Stimulated activated CD8-positive, alpha-beta memory T cell treated with anti-CD3 and anti-CD28 coated beads, Interleukin-15, amount 100 ng/mL, for 1 hour (primary cell): ENCODE measurements around the gene VPS13D.

Experiments used
- DNase-seq: peaks from one replicate; pipeline ENCODE4 v3.0.0-alpha.2; 2020; ENCODE audit warnings: low read depth

The VPS13D gene, protein sequence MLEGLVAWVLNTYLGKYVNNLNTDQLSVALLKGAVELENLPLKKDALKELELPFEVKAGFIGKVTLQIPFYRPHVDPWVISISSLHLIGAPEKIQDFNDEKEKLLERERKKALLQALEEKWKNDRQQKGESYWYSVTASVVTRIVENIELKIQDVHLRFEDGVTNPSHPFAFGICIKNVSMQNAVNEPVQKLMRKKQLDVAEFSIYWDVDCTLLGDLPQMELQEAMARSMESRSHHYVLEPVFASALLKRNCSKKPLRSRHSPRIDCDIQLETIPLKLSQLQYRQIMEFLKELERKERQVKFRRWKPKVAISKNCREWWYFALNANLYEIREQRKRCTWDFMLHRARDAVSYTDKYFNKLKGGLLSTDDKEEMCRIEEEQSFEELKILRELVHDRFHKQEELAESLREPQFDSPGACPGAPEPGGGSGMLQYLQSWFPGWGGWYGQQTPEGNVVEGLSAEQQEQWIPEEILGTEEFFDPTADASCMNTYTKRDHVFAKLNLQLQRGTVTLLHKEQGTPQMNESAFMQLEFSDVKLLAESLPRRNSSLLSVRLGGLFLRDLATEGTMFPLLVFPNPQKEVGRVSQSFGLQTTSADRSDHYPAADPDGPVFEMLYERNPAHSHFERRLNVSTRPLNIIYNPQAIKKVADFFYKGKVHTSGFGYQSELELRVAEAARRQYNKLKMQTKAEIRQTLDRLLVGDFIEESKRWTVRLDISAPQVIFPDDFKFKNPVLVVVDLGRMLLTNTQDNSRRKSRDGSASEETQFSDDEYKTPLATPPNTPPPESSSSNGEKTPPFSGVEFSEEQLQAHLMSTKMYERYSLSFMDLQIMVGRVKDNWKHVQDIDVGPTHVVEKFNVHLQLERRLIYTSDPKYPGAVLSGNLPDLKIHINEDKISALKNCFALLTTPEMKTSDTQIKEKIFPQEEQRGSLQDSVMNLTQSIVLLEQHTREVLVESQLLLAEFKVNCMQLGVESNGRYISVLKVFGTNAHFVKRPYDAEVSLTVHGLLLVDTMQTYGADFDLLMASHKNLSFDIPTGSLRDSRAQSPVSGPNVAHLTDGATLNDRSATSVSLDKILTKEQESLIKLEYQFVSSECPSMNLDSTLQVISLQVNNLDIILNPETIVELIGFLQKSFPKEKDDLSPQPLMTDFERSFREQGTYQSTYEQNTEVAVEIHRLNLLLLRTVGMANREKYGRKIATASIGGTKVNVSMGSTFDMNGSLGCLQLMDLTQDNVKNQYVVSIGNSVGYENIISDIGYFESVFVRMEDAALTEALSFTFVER (N-terminal part only)

DNA sequence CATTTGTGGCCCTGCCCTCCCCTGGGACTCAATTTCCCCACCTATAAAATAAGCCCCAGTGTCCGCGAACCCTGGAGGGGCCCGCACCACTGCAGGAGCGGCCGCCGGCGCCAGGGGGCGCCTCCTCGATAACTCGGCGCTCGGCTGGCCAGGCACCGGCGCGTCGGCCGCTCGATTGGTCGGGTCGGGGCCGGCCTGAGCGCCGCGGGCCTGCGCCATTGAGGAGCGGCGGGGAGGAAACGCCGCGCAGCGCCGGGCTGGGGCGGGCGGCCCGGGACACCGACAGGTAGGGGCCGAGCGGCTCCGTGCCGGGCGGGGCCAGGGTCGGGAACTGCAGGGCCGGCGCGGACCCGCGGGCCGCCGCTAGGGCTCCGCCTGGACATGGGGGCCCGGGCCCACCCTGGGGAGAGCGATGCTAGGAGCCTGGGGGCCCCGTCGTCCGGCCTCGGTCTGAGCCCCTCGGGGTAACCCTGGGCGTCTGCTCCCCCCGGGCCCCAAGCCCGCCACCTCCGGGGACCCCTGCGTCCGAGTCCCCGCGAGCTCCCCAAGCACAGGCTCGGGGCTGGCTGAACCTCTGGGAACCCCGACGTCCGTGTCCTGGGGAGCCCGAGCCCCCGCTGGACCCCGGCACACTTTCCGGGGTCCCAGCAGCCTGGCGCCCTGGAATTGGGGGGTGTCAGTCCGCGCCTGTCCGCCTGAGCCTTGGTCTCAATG, at the start of gene VPS13D:
Gene VPS13D (plus strand): TSS at position 196 of the 714 bp plus-strand sequence. CDS start 4,237 bp downstream, outside the sequence.
- peak; percentile 69 for DNase-seq

DNA sequence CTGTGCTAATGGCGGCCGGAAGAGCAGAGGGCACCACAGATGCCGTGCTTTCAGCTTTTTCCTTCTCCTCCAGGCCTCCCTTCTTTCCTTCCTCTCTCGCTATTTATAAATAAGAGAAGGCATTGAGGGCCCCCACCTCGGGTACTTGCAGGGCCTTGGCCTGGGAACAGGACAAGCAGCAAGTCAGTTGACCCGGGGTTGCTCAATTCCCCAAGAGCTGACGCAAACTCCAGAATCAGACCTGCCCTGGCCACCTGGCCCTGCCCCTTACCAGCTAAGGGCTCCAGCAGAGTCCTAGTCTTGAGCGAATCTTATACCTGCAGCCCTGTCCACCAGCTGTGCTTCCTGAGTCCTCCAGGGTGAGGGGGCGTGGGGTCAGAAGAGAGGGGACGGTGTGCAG, 49.5 kb upstream of the VPS13D start:
- no peak for DNase-seq

DNA sequence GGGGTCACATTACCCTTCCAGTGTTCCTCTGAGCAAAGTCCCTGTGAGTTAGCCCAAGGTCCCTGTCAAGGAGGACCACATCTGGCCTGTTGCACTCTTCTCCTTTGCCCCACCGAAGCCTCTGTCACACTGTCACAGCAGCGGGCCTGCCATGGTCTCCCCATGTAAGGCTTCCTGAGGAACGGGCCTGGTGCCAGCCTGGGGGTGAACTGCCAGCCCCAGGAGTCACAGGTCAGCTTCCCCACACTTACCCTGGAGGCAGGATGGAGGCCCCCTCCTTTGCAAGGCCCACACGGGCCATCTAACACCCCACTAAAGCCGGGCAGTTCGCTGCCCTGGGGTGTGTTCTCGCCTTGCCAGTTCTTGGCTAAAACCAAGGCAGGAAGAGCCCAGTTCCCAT, 48.9 kb upstream of the VPS13D start:
- DNase-seq, result no peak

DNA sequence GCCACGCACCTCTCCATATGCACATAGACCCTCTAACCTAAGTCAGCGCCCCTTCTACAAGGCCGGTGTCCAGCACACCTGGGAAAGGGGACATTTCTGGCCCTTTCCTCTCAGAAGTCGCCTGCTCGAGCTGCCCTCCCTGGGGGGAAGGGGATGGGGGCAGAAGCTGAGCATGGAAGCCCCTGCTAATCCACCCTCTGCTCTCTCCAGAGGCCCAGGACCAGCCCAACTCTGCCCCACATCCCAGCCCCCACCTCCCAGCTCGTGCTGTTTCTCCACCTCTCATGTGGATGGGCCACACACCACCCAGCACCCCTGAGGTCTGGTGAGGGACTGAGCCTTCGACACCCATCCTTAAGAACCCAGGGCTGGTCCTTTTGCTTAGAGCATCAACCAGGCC, 48.3 kb upstream of the VPS13D start:
- no peak for DNase-seq

DNA sequence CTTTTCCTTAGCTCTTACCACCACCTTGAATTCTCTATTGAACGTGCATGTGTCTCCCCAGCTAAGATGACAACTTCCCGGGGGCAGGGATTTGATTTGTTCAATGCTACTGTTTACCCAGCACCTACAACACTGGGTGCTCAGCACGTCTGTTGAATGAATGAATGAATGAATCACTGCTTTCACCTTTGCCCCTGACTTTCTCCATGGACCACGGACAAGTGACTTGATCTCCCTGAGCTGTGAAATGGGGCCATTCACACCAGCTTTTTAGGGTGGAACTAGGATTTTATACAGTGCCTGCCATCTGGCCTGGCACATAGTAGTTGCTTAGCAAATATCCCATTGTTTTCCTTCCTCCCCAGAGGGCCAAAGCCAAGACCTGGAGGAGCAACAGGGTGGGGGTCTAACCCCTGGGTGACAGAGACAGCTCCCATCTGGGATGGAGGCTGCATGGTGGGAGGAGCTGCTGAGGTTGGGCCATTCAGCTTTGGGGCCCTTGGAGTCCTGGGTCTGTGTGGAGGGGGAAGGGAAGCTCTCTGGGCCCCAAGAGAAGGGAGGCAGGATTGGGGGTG, 47.3 kb upstream of the VPS13D start:
- DNase-seq, result no peak

DNA sequence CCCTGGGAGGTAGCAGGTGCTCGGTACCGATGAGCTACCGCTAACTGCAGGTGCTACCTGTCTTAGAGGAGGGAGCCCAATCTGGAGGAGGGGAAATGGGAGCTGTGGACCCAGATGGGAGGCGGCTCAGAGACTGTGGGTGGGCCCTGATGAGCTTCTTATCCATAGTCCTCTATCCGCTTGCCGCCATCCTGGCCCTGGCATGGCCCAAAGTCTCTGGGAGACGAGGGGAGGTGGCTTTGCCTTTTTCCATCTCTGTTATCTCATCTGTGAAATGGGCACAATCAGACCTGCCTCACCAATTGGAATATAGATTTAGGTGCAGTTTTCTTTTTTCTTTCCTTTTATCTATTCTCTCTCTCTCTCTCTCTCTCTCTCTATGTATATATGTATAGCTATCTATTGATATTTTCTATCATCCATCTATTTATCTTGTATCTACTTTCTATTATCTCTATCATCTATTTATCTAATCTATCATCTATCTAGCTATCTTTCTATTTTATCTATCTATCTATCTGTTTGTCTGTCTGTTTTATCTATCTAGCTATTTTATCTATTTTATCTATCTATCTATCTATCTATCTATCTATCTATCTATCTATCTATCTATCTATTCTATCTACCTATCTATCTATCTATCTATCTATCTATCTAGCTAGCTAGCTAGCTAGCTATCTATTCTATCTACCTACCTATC, 46.6 kb upstream of the VPS13D start:
- DNase-seq, result no peak

DNA sequence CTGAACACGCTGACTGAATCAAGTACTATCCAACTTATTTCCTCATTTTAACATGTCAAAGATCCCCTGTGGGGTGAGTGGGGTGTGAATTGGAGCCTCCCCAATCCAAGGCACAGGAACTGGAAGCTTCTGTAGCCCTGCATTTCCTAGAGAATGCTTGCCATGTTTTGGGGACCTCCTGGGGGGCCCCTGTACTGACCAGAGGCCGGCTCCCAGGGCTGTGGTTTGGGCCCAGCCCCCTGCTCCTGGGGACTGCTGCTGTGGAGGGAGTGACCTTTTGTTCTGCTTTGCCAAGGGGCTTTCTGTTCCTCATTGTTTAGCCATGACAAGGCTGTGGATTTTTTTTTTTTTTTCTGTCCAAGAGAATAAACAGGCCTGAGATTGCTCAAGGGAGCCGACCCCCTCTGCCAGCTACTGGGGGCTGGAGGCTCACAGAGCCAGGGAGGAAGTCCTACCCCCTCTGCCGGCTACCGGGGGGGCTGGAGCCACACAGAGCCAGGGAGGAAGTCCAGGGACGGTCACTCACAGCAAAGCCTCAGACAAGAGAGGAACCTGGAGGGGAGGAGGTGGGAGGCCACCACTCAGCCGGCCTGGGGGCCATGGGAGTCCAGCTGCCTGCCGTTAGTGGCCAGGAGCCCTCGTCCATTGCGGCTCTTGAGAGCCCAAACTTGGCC, 45.7 kb upstream of the VPS13D start:
- no peak for DNase-seq

DNA sequence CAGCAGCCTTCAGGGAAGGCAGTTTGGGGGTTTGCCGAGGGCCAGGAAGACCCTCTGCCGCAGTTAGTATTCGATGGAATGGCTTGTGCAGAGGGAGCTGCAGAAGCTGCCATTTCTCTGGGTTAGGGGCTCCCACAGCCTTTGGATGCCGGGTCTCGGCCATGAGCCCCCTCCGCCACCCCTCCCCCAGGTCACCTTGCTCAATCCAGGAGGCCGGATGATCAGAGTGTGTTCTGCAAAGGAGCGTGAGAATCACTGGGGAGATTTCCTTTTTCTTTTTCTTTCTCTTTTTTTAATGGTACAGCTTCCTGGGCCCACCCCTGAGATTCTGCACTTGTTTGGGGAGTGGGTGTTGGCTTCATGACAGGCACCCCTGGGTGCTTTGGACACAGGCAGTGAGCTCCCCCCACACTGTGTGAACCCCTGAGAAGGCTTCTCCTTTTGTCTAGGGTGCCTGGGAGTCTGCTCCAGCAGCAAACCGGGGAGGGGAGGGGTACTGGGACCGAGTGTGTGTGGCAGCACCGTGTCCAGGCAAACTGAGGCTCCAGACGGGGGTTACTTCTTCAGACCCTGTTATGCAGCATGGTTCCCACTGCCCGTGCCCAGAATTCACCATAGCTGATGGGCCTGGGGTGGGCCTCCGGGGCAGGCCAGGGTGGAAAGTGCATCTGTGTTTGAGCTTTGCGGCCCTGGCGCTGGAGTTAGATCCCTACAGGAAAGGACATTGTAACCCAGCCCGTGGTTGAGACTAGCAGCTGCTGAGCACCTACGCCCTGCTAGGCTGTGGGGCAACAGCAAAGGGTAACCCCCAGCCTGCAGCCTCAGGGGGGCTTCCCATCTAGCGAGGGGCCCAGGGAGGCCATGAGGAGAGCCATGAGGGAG, 44.6 kb upstream of the VPS13D start:
- DNase-seq, result no peak

DNA sequence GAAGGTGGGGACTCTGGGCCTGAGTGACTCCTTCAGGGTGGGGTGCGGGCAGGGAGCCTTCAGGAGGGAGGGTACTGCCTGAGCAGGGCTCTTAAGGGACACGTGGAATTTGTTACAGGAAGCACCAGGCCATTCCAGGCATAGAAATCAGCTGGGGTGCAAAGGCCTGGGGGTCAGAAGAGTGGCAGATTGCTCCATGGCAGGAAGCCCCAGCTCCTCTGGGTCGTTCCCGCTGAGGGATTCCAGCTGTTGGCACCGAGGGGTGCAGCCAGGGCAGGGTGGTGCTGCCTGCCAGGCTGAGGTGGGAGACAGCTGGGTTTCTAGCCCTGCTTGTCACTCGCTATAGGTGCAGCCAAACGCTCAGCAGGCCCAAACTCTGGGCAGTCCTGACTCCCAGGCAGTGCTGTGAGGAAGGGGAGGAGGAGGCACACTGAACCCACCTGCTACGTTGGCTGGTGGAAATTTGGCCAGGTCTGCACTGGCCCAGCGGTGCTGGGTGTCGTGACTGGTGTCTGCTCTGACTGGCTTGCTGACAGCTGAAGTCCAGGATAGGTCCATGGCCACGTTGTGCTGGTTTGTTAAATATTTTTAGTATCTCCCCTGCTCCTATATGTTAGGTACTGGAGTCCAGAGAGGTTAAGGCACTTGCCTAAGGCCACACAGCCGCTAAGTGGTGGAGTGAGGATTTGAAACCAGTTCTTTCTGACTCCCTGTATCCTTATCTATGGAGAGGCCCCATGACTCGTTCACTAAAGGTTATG, 43.7 kb upstream of the VPS13D start:
- DNase-seq, result no peak

DNA sequence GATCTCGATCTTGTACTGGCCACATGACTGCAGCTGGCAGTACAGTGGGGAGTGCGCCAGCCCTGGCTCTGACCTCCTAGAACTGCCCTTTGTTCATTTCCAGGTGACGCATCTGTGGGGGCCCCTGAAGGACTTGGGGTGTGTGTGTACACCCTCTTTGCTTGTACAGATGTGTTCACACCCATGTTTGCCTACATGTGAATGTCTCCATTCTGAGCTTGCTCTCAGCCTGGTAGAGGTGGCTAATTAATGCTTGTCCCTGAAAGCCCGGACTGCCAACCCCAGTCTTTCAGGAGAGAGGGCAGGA, 43.2 kb upstream of the VPS13D start:
- no peak for DNase-seq

DNA sequence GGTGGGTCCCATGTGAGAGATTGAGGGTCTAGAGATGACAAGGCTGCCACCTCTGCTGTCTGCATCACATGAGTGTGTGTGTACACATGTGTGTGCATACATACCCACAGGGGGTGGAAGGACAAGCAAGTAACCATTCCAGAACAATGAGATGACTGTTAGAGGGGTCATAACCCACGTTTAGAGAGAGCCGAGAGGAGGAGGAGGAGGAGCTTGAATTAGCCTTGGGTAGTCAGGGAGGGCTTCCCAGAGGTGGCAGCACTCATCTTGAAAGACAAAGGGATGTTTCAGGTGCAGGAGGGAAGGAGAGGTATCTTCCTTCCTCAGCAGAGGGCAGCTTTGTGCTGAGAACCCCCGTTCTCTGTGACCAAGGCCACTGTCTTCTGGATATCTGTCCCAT, 41.7 kb upstream of the VPS13D start:
- DNase-seq, result no peak

DNA sequence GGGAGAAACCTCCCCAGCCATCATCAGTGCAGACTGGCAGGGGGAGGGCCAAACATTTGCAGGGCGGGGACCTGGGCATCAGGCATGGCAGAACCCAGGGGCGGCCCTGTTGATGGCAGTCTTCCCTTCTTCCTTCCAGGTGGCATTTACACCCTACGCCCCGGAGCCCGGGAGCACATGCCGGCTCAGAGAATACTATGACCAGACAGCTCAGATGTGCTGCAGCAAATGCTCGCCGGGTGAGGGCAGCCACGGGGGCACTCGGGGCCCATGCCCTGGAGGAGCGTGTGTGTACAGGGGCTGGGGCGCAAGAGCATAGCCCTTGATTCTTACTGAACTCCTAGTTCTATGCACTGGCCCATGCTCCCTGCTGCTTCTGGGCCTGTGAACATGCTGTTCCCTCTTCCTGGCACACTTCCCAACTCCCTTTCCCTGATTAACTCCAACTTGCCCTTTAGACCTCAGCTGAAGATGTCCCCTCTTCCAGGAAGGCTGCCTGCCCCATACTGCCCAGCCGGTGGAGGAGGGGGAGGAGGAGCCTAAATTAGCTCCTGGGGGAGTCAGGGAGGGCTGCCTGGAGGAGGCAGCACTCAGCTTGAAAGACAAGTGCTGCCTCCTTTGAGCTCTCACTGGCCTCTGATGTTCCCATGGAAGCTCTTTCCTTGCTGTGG, 41.0 kb upstream of the VPS13D start:
- no peak for DNase-seq

DNA sequence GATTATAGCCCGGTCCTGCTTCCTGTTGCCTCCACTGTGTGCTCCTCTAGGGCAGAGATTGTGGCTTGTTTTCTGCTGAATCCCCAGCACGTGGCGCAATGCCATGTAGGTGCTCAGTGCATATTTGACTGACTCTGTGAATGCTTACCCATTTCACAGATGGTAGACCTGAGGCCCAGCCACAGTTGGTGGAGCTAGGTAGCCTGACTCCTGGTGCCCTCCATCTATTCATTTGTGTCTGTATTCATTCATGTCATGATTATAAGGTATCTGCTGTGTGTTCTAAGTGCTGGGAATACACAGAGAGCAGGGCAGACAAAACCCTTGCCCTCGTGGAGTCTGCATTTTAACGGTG, 40.5 kb upstream of the VPS13D start:
- no peak for DNase-seq

DNA sequence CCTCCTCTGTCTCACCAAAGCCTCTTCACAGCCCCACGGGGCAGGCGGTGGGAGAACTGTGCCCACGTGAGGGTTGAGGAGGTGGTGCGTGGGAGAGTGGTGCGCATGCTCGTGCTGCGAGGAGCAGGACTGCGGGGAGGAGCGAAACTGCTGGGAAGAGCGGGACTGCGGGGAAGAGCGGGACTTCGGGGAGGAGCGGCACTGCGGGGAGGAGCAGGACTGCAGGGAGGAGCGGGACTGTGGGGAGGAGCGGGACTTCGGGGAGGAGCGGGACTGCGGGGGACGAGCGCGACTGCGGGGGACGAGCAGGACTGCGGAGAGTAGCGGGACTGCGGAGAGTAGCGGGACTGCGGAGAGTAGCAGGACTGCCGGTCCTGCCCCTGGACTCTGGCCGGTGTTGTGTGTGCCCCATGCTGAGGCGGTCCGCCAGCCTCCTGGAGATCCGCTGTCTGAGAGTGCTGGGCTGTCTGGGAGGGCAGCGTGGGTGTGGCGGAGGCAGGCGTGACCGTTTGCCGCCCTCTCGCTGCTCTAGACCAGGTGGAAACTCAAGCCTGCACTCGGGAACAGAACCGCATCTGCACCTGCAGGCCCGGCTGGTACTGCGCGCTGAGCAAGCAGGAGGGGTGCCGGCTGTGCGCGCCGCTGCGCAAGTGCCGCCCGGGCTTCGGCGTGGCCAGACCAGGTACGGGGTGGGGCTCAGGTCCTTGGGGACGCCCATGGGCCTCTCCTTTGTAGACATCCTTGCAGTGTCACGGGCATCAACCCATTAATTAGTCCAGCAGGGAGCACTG, 38.4 kb upstream of the VPS13D start:
- DNase-seq, result no peak

DNA sequence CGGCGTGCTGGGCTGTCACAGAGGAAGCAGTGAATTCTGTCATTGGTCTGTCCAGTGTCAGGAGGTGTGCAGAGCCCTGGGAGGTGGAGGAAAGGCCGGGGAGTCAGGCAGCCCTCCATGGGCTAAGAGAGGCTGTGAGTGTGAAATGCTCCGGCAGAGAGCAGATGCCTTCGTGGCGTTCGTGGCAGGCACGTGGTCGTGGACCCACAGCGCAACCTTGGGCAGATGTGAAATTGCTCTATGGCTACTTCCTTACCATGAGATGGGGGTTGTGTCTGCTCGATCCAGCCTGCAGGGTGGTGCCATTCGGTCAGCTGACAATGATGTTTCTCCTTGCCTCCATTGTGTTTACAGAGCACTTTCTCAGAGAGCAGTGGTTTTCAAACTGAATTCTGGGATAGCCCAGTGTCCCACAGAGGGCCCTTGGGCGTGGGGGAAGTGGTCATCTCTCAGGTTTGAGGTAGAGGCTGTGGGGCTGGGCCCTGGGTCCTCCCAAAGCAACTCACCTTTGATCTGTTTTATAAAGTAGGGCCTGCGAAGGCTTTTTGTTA, 35.1 kb upstream of the VPS13D start:
- no peak for DNase-seq

DNA sequence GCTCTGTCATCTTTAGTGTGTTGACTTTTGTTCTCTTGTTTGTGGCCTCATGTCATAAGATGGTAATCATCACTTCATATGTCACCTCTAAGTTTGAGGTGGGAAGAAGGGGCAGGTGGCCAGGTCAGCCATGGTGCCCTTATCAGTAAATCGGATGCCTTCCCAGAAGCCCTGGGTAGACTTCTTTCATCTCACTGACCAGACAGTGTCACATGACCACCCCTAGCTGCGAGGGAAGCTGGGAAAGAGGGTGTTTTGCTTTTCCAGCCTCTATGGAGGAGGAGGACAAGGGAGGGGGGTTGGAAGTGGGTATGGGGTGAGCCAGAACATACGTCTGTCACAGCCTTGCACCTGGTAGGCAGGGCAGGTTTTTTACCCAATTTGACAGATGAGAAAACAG, 34.4 kb upstream of the VPS13D start:
- no peak for DNase-seq
